SK-N-SH (cell line): ENCODE results near the gene HDAC11.

Source experiments
- TF ChIP-seq, protein P1 (sequence below): IDR thresholded peaks from 2 replicates; pipeline ENCODE4 v1.4.0; 2012; ENCODE audit warnings: low read depth, borderline replicate concordance
- TF ChIP-seq, protein P2 (sequence below): IDR thresholded peaks from 2 replicates; pipeline ENCODE4 v1.4.0; 2012; ENCODE audit warnings: low read depth
- TF ChIP-seq, protein P3 (sequence below): IDR thresholded peaks from 2 replicates; pipeline ENCODE4 v1.6.1; 2012; ENCODE audit warnings: mild to moderate bottlenecking, low read depth, low read length, moderate library complexity

DNA sequence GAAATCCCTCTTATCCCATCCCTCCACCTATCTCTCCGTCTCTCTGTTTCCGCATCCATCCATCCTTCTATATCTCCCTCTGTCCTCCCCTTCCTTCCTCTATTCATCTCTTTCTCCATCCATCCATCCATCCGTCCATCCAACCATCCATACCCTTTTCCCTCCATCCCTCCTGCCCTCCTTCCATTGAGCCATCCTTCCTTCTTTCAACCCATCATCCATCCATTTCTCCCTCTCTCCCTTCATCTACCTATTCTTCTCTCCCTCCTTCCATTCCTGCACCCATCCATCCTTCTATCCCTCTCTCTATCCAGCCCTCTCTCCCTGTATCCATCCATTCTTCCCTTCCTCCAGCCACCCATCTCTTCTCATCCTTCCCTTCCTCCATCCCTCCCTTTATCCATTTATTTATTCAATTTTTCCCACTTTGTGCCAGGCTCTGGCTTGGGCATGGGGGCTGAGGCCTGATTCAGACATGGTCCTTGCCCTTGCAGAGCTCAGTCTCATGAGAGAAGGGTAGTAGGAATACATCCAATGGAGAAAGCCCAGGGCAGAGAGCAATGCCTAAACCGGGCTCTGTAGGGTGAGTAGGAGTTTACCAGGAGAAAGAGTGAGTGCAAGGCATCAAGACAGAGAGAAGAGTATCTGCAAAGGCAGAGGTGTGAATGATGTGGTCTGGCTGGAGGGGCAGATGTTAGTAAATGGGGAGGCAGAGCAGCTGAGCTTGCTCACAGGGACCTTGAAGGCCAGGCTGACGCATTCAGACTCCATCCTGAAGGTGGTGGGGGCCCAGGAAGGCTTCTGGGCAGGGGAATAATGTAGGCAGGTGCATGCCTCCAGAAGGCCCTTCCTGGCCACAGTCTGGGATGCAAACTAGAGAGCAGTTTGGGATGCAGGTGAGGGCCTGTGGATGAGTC is 49.3 kb downstream of the HDAC11 start:
- TF ChIP-seq, protein P1, sequence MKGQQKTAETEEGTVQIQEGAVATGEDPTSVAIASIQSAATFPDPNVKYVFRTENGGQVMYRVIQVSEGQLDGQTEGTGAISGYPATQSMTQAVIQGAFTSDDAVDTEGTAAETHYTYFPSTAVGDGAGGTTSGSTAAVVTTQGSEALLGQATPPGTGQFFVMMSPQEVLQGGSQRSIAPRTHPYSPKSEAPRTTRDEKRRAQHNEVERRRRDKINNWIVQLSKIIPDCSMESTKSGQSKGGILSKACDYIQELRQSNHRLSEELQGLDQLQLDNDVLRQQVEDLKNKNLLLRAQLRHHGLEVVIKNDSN = no peak
- TF ChIP-seq, protein P2, sequence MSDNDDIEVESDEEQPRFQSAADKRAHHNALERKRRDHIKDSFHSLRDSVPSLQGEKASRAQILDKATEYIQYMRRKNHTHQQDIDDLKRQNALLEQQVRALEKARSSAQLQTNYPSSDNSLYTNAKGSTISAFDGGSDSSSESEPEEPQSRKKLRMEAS = no peak
- TF ChIP-seq, protein P3, sequence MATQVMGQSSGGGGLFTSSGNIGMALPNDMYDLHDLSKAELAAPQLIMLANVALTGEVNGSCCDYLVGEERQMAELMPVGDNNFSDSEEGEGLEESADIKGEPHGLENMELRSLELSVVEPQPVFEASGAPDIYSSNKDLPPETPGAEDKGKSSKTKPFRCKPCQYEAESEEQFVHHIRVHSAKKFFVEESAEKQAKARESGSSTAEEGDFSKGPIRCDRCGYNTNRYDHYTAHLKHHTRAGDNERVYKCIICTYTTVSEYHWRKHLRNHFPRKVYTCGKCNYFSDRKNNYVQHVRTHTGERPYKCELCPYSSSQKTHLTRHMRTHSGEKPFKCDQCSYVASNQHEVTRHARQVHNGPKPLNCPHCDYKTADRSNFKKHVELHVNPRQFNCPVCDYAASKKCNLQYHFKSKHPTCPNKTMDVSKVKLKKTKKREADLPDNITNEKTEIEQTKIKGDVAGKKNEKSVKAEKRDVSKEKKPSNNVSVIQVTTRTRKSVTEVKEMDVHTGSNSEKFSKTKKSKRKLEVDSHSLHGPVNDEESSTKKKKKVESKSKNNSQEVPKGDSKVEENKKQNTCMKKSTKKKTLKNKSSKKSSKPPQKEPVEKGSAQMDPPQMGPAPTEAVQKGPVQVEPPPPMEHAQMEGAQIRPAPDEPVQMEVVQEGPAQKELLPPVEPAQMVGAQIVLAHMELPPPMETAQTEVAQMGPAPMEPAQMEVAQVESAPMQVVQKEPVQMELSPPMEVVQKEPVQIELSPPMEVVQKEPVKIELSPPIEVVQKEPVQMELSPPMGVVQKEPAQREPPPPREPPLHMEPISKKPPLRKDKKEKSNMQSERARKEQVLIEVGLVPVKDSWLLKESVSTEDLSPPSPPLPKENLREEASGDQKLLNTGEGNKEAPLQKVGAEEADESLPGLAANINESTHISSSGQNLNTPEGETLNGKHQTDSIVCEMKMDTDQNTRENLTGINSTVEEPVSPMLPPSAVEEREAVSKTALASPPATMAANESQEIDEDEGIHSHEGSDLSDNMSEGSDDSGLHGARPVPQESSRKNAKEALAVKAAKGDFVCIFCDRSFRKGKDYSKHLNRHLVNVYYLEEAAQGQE = no peak
